HCT116 (cell line): ENCODE data around the gene PIK3CA. TPM values are rescaled to one million over a fixed set of nuclear protein-coding genes. Genes with fewer than 3 reads are reported as not detected.

ENCODE experiments used
- ATAC-seq: fragments of 200-7000 bp; cut with Tn5 transposase; 2 replicates; pipeline ENCODE4 v1.9.1; 2020; ENCODE audit warnings: mild to moderate bottlenecking, moderate library complexity
- BruUV-seq: library from RNA; stranded (reverse); fragments of 400-500 nt; replicated peaks from 2 replicates; lab custom pipeline; 2021; lab: Mats Ljungman, UMichigan
- CTCF ChIA-PET: fragments of 300-600 bp; sonication (Branson Sonifier 250); formaldehyde crosslinking; loops from one replicate; lab custom pipeline; 2021; ENCODE audit warnings: antibody characterized with exemption; lab: Charles Lee
- POLR2A ChIA-PET: fragments of 300-600, 350-600 bp; sonication (Branson Sonifier 250); formaldehyde crosslinking; loops from one replicate; lab custom pipeline; 2021; ENCODE audit warnings: antibody characterized with exemption; lab: Charles Lee
- RAD21 ChIA-PET, 2 experiments: fragments of 300-600 bp; sonication (Branson Sonifier 250); formaldehyde crosslinking; loops; one replicate each; lab custom pipeline; 2023; ENCODE audit warnings: low total read pairs in 2 of 2; ENCODE audit not compliant: uncharacterized antibody in 2 of 2, unreplicated experiment in 2 of 2, low non-redundant PET in 1 of 2; lab: Charles Lee
- DNase-seq: peaks from one replicate; pipeline ENCODE4 v3.0.0-alpha.2; 2010; ENCODE audit warnings: low read depth, low spot score
- H2AFZ ChIP-seq: fragments of 200-600 bp; shearing (Covaris generic), sonication (generic); 2 replicates; pipeline ENCODE4 v1.6.1; 2017; ENCODE audit warnings: low read depth, mixed run types, mixed read lengths, antibody characterized with exemption, low read length; ENCODE audit not compliant: poor library complexity, severe bottlenecking
- H3K27ac ChIP-seq: 2 replicates; pipeline ENCODE4 v1.5.1; 2012; ENCODE audit warnings: low read depth, low read length
- H3K27me3 ChIP-seq: fragments of 200-600 bp; sonication (generic); 2 replicates; pipeline ENCODE4 v1.6.1; 2016; ENCODE audit warnings: mixed run types, low read length, mixed read lengths; ENCODE audit not compliant: insufficient read depth
- H3K36me3 ChIP-seq, 2 experiments: fragments of 200-500 bp in 1 of 2; fragments of 200-600 bp in 1 of 2; sonication (Bioruptor generic) in 1 of 2; sonication (generic) in 1 of 2; 2 replicates each; pipeline versions ENCODE4 v1.5.1 to v1.6.1; 2014 to 2016; ENCODE audit warnings: low read length in 2 of 2, inconsistent platforms in 1 of 2, mixed read lengths in 1 of 2, mixed run types in 1 of 2; ENCODE audit not compliant: insufficient read depth in 2 of 2, control insufficient read depth in 1 of 2
- H3K4me1 ChIP-seq, 2 experiments: fragments of 200-600 bp in 1 of 2; sonication (generic) in 1 of 2; 2 replicates each; pipeline versions ENCODE4 v1.5.1 to v1.6.1; 2012 to 2017; ENCODE audit warnings: low read length in 2 of 2, inconsistent platforms in 1 of 2, mild to moderate bottlenecking in 1 of 2, mixed read lengths in 1 of 2, mixed run types in 1 of 2, moderate library complexity in 1 of 2; ENCODE audit not compliant: insufficient read depth in 2 of 2, control insufficient read depth in 1 of 2
- H3K4me2 ChIP-seq: fragments of 200-600 bp; sonication (generic); 2 replicates; pipeline ENCODE4 v1.6.1; 2017; ENCODE audit warnings: mixed run types, low read length, mixed read lengths
- H3K4me3 ChIP-seq, 2 experiments: fragments of 200-600 bp in 1 of 2; sonication (generic) in 1 of 2; replicated peaks in 1 of 2; 2 replicates each; pipeline ENCODE4 v1.5.1; 2011 to 2016; ENCODE audit warnings: low read length in 2 of 2, control low read depth in 1 of 2, low read depth in 1 of 2, mild to moderate bottlenecking in 1 of 2, mixed read lengths in 1 of 2, mixed run types in 1 of 2
- H3K79me2 ChIP-seq: fragments of 200-600 bp; sonication (generic); 2 replicates; pipeline ENCODE4 v1.6.1; 2017; ENCODE audit warnings: mild to moderate bottlenecking, mixed run types, low read length, moderate library complexity, mixed read lengths; ENCODE audit not compliant: insufficient read depth
- H3K9ac ChIP-seq: fragments of 200-600 bp; sonication (generic); 2 replicates; pipeline ENCODE4 v1.6.1; 2016; ENCODE audit warnings: low read length, mixed read lengths
- H3K9me2 ChIP-seq: fragments of 200-600 bp; sonication (generic), shearing (Covaris generic); 2 replicates; pipeline ENCODE4 v1.6.1; 2017; ENCODE audit warnings: mixed run types, mild to moderate bottlenecking, moderate library complexity; ENCODE audit not compliant: insufficient read depth
- H3K9me3 ChIP-seq, 2 experiments: fragments of 200-500 bp in 1 of 2; fragments of 200-600 bp in 1 of 2; sonication (Bioruptor generic) in 1 of 2; sonication (generic) in 1 of 2; 2 replicates each; pipeline ENCODE4 v1.6.1; 2014 to 2017; ENCODE audit warnings: low read length in 2 of 2, mixed read lengths in 2 of 2, inconsistent platforms in 1 of 2, low read depth in 1 of 2, mild to moderate bottlenecking in 1 of 2, mixed run types in 1 of 2, moderate library complexity in 1 of 2; ENCODE audit not compliant: control insufficient read depth in 1 of 2, insufficient read depth in 1 of 2
- H4K20me1 ChIP-seq: fragments of 200-600 bp; sonication (generic), shearing (Covaris generic); 2 replicates; pipeline ENCODE4 v1.6.1; 2017; ENCODE audit warnings: mixed run types, mild to moderate bottlenecking, moderate library complexity; ENCODE audit not compliant: insufficient read depth
- EGR1 ChIP-seq: IDR thresholded peaks from 2 replicates; pipeline ENCODE4 v1.6.1; 2012; ENCODE audit warnings: low read depth
- EZH2 ChIP-seq: fragments of 200-600 bp; sonication (generic); IDR thresholded peaks from 2 replicates; pipeline ENCODE4 v1.6.1; 2017; ENCODE audit warnings: antibody characterized with exemption, mixed run types
- JUND ChIP-seq: IDR thresholded peaks from 2 replicates; pipeline ENCODE4 v1.6.1; 2012
- MAX ChIP-seq: IDR thresholded peaks from 2 replicates; pipeline ENCODE4 v1.6.1; 2012
- POLR2A ChIP-seq: IDR thresholded peaks from 2 replicates; pipeline ENCODE4 v1.7.0; 2011; ENCODE audit warnings: borderline replicate concordance; ENCODE audit not compliant: insufficient read depth, insufficient read length; ENCODE audit errors: extremely low read depth
- RAD21 ChIP-seq: IDR thresholded peaks from 2 replicates; pipeline ENCODE4 v1.6.1; 2012; ENCODE audit warnings: low read depth, mild to moderate bottlenecking
- REST ChIP-seq: IDR thresholded peaks from 2 replicates; pipeline ENCODE4 v1.6.1; 2012; ENCODE audit warnings: low read depth
- SIN3A ChIP-seq: IDR thresholded peaks from 2 replicates; pipeline ENCODE4 v1.6.1; 2012; ENCODE audit warnings: low read depth
- SP1 ChIP-seq: IDR thresholded peaks from 2 replicates; pipeline ENCODE4 v1.6.1; 2012; ENCODE audit warnings: low read depth
- TCF7L2 ChIP-seq: IDR thresholded peaks from 2 replicates; pipeline ENCODE4 v1.7.0; 2011; ENCODE audit warnings: borderline replicate concordance, inconsistent platforms; ENCODE audit not compliant: insufficient read depth, insufficient read length; ENCODE audit errors: extremely low read depth
- YY1 ChIP-seq: IDR thresholded peaks from 2 replicates; pipeline ENCODE4 v1.6.1; 2011; ENCODE audit warnings: low read length, low read depth, moderate library complexity, mild to moderate bottlenecking; ENCODE audit not compliant: insufficient replicate concordance; ENCODE audit errors: extremely low read depth
- ZBTB33 ChIP-seq: IDR thresholded peaks from 2 replicates; pipeline ENCODE4 v1.6.1; 2011; ENCODE audit warnings: mild to moderate bottlenecking, low read length, moderate library complexity; ENCODE audit not compliant: insufficient replicate concordance; ENCODE audit errors: extremely low read depth
- intact Hi-C: fragments of 100-400 bp; cut with micrococcal nuclease; formaldehyde crosslinking; loops from 2 replicates; pipeline ENCODE4 v1.10.0; 2022
- total RNA-seq: library from RNA; stranded (reverse); gene quantifications from one replicate; pipeline ENCODE4 v1.2.1, GENCODE V29; 2021; ENCODE audit not compliant: unreplicated experiment
- TF ChIP-seq, protein P1 (sequence below), 3 experiments: fragments of 200-600 bp in 1 of 3; sonication (generic) in 1 of 3; IDR thresholded peaks in 2 of 3; conservative IDR thresholded peaks in 1 of 3; 2 replicates each; pipeline ENCODE4 v1.5.1; 2012 to 2017; ENCODE audit warnings: low read depth in 2 of 3, low read length in 2 of 3, antibody characterized with exemption in 1 of 3, borderline replicate concordance in 1 of 3, control low read depth in 1 of 3, mild to moderate bottlenecking in 1 of 3, mixed read lengths in 1 of 3, mixed run types in 1 of 3, moderate library complexity in 1 of 3; ENCODE audit not compliant: insufficient read depth in 1 of 3

The PIK3CA gene
- total RNA-seq, 1 experiment from 2014 or later: 17.9 TPM

DNA sequence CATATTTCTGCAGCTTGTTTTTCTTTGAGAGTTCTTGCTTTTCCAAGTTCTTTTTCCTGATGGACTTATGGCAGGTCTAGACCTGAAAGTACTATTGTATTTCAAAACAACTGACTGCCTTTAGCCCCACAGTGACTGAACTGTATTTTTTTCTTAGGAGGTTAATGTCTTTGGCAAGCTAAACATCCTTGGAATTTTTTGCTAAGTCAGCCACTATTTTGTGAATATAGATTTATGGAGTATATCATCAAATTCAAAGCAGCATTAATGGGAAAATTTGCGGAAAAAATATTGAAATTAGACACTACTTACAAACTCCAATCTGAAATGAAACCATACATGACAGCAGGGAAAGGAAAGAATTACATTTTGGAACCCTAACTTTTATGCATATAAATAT lies 8.6 kb downstream of the PIK3CA start:
- no peaks in the 10 kb centered on the region for H3K9me3 ChIP-seq
- H3K4me1 ChIP-seq: no peaks in the 10 kb centered on the region
- H3K27me3 ChIP-seq: no peaks in the 10 kb centered on the region
- no peak for DNase-seq
- H3K9ac ChIP-seq: no peak overlapping the region
- no peak overlapping the region for H3K4me2 ChIP-seq
- ATAC-seq: no peak
- no peak overlapping the region for H2AFZ ChIP-seq
- no peaks in the 10 kb centered on the region for H3K9me2 ChIP-seq
- ChIA-PET CTCF (no interaction called here), POLR2A (no interaction called here), RAD21 (no interaction called here)
- intact Hi-C loops: no loop called here
- TF ChIP-seq MAX (no peak), RAD21 (no peak), TCF7L2 (no peak), EZH2 (no peak), YY1 (no peak), SP1 (no peak), SIN3A (no peak), JUND (no peak), POLR2A (no peak), REST (no peak), EGR1 (no peak), ZBTB33 (no peak)
- TF ChIP-seq, protein P1, sequence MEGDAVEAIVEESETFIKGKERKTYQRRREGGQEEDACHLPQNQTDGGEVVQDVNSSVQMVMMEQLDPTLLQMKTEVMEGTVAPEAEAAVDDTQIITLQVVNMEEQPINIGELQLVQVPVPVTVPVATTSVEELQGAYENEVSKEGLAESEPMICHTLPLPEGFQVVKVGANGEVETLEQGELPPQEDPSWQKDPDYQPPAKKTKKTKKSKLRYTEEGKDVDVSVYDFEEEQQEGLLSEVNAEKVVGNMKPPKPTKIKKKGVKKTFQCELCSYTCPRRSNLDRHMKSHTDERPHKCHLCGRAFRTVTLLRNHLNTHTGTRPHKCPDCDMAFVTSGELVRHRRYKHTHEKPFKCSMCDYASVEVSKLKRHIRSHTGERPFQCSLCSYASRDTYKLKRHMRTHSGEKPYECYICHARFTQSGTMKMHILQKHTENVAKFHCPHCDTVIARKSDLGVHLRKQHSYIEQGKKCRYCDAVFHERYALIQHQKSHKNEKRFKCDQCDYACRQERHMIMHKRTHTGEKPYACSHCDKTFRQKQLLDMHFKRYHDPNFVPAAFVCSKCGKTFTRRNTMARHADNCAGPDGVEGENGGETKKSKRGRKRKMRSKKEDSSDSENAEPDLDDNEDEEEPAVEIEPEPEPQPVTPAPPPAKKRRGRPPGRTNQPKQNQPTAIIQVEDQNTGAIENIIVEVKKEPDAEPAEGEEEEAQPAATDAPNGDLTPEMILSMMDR (IDR thresholded peaks at IDR 0.05 in 2 of 3, conservative IDR thresholded peaks at IDR 0.05 in 1 of 3; ENCODE audit: borderline replicate concordance in 1 of 3, insufficient read depth in 1 of 3, low read depth in 2 of 3, low read length in 2 of 3): no peak
- no peaks in the 10 kb centered on the region for H3K36me3 ChIP-seq
- no TSS peak for BruUV-seq
- H3K79me2 ChIP-seq: peaks cover 30% of the 10 kb centered on the region; the same call in 1 of the 2 replicates
- no peak overlapping the region for H3K27ac ChIP-seq
- H4K20me1 ChIP-seq: no peaks in the 10 kb centered on the region
- no peak overlapping the region for H3K4me3 ChIP-seq
